A549 (cell line): ENCODE results near the gene TREH.

Experiments used
- CEBPB ChIP-seq, 2 experiments: fragments of >200 bp in 1 of 2; sonication (Bioruptor Twin) in 1 of 2; formaldehyde crosslinking in 1 of 2; IDR thresholded peaks; 2 replicates each; pipeline ENCODE4 v1.6.1; 2012 to 2016
- CHD4 ChIP-seq: fragments of 200-600 bp; sonication (generic); IDR thresholded peaks from 2 replicates; pipeline ENCODE4 v1.6.1; 2016; ENCODE audit warnings: antibody characterized with exemption, mild to moderate bottlenecking, borderline replicate concordance
- MAFK ChIP-seq: fragments of 450-650 bp; IDR thresholded peaks from 2 replicates; pipeline ENCODE4 v1.6.1; 2014; ENCODE audit not compliant: partially characterized antibody
- POLR2A ChIP-seq: IDR thresholded peaks from 2 replicates; pipeline ENCODE4 v1.6.1; 2012; ENCODE audit warnings: mild to moderate bottlenecking, low read length
- RAD21 ChIP-seq, 2 experiments: fragments of >200 bp in 1 of 2; sonication (Bioruptor Twin) in 1 of 2; formaldehyde crosslinking in 1 of 2; IDR thresholded peaks in 1 of 2; conservative IDR thresholded peaks in 1 of 2; 2 replicates in 1 of 2; 3 replicates in 1 of 2; pipeline ENCODE4 v1.6.1; 2012 to 2018; ENCODE audit warnings: inconsistent platforms in 1 of 2
- TF ChIP-seq, protein P1 (sequence below): fragments of >200 bp; sonication (Bioruptor Twin); formaldehyde crosslinking; IDR thresholded peaks from 3 replicates; pipeline ENCODE4 v1.5.1; 2016
- TF ChIP-seq, protein P2 (sequence below): fragments of 200-600 bp; sonication (generic); IDR thresholded peaks from 2 replicates; pipeline ENCODE4 v1.6.1; 2016; ENCODE audit warnings: antibody characterized with exemption, mild to moderate bottlenecking, moderate library complexity

DNA sequence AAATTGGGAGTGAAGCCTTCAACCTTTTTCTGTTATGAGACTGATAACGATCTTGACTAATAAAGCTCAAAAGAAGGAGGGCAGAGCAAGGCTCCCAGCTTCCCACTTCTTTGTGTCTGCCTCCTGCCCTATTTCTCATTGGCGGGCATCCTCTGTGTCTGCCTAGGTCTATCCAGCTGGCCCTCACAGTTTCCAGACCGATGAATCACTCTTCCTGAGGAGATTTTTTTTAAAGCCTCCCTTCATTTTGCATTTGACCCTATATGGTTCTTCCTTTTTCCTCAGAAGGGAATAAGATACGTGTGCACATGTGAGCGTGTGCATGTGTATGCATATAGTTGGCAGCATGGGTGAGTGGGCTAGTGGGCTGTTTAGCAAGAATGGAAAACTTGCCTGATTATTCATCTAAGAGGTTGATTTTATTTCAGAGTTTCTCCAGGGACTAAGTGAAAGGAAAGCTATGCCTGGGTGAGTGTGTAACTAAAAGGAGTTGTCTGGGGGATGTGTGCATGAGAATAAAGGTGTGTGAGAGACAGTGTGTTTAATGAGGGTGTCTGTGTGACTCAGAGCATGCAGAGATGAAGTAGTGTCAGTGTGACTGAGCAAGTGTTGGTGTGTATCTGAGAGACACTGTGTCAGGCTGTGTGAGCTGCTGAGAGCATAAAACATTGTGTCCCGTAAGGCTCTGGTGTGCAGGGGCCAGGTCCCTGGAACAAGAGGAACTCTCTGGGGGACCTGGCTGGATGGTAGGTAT, 59.8 kb downstream of the TREH start:
- TF ChIP-seq, protein P1, sequence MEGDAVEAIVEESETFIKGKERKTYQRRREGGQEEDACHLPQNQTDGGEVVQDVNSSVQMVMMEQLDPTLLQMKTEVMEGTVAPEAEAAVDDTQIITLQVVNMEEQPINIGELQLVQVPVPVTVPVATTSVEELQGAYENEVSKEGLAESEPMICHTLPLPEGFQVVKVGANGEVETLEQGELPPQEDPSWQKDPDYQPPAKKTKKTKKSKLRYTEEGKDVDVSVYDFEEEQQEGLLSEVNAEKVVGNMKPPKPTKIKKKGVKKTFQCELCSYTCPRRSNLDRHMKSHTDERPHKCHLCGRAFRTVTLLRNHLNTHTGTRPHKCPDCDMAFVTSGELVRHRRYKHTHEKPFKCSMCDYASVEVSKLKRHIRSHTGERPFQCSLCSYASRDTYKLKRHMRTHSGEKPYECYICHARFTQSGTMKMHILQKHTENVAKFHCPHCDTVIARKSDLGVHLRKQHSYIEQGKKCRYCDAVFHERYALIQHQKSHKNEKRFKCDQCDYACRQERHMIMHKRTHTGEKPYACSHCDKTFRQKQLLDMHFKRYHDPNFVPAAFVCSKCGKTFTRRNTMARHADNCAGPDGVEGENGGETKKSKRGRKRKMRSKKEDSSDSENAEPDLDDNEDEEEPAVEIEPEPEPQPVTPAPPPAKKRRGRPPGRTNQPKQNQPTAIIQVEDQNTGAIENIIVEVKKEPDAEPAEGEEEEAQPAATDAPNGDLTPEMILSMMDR: no peak
- TF ChIP-seq CEBPB (IDR thresholded peaks at IDR 0.05): no peak
- no peak for TF ChIP-seq CHD4
- no peak for TF ChIP-seq POLR2A
- TF ChIP-seq, protein P2, sequence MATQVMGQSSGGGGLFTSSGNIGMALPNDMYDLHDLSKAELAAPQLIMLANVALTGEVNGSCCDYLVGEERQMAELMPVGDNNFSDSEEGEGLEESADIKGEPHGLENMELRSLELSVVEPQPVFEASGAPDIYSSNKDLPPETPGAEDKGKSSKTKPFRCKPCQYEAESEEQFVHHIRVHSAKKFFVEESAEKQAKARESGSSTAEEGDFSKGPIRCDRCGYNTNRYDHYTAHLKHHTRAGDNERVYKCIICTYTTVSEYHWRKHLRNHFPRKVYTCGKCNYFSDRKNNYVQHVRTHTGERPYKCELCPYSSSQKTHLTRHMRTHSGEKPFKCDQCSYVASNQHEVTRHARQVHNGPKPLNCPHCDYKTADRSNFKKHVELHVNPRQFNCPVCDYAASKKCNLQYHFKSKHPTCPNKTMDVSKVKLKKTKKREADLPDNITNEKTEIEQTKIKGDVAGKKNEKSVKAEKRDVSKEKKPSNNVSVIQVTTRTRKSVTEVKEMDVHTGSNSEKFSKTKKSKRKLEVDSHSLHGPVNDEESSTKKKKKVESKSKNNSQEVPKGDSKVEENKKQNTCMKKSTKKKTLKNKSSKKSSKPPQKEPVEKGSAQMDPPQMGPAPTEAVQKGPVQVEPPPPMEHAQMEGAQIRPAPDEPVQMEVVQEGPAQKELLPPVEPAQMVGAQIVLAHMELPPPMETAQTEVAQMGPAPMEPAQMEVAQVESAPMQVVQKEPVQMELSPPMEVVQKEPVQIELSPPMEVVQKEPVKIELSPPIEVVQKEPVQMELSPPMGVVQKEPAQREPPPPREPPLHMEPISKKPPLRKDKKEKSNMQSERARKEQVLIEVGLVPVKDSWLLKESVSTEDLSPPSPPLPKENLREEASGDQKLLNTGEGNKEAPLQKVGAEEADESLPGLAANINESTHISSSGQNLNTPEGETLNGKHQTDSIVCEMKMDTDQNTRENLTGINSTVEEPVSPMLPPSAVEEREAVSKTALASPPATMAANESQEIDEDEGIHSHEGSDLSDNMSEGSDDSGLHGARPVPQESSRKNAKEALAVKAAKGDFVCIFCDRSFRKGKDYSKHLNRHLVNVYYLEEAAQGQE: no peak
- no peak for TF ChIP-seq RAD21 (conservative IDR thresholded peaks at IDR 0.05 in 1 of 2, IDR thresholded peaks at IDR 0.05 in 1 of 2)
- TF ChIP-seq MAFK: no peak
